ENCODE data around the gene MEP1B. TPM values are rescaled to one million over a fixed set of nuclear protein-coding genes. Genes with fewer than 3 reads are reported as not detected.

MEP1B gene
- polyA plus RNA-seq, 1 experiment: not detected

DNA sequence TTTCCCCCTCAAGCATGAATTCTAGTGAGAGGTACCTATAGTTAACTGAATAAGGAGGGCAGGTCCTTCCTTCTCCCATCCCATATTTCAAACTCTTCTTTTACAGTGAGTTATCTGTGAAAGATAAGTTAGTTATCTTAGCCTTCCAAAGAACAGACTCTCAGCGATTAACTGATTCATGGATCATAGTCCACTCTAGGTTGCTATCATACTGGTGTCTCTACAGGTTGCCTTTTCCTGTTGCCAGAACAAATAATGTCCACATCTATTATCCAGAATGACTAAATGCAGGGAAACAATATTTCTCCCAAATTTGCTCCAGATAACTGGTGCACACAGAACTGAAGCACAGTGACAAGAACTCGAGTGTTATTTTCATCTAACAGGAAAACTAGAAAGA is 68.3 kb downstream of the MEP1B start:
- H3K27me3 ChIP-seq (ENCODE audit: control insufficient read depth, insufficient read depth, low read length): no peaks in the 10 kb centered on the region
- POLR2A ChIA-PET: no interaction called here
- TF ChIP-seq, protein P1, sequence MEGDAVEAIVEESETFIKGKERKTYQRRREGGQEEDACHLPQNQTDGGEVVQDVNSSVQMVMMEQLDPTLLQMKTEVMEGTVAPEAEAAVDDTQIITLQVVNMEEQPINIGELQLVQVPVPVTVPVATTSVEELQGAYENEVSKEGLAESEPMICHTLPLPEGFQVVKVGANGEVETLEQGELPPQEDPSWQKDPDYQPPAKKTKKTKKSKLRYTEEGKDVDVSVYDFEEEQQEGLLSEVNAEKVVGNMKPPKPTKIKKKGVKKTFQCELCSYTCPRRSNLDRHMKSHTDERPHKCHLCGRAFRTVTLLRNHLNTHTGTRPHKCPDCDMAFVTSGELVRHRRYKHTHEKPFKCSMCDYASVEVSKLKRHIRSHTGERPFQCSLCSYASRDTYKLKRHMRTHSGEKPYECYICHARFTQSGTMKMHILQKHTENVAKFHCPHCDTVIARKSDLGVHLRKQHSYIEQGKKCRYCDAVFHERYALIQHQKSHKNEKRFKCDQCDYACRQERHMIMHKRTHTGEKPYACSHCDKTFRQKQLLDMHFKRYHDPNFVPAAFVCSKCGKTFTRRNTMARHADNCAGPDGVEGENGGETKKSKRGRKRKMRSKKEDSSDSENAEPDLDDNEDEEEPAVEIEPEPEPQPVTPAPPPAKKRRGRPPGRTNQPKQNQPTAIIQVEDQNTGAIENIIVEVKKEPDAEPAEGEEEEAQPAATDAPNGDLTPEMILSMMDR (IDR thresholded peaks at IDR 0.05; ENCODE audit: insufficient read depth, low read depth, low read length): no peak
- H3K36me3 ChIP-seq (ENCODE audit: control insufficient read depth, insufficient read depth, low read length): no peaks in the 10 kb centered on the region
- no peak for DNase-seq (ENCODE audit: low read depth)
- H3K4me3 ChIP-seq (ENCODE audit: low read depth, low read length): no peak overlapping the region
- CTCF ChIA-PET: no interaction called here

DNA sequence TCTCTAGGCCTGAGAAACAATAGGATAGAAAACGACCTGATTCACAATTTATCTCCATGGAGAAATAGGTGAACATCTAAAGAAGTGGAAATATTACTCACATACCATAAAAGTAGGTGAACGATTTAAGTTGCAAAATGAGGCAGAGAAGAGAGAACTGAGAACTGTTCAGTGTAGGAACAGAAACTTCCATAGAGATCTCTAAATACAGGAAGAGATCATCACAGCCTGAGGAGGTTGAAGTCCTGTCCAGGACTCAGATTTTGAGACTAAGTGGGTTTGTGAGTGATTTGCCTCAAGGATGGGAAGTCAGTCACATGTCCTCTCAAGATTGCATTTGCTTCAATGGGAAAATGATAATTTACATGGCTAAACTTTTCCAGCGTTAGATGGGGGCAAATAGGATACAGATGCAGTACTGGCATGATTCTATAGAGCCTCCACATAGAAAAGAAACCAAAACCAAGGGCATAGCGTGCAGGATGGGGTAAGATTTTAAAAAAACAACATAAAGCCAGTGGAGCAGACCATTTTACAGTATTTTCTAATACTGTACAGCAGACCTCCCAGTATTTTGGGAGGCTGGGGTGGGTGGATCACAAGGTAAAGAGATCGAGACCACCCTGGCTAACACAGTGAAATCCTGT is 68.8 kb downstream of the MEP1B start:
- no peaks in the 10 kb centered on the region for H3K27me3 ChIP-seq (ENCODE audit: control insufficient read depth, insufficient read depth, low read length)
- CTCF ChIA-PET: interaction anchor here (1.1 kb wide), 1 partner anchor 15 kb away, joined by 3 read pairs; no protein-coding TSS in a partner anchor
- TF ChIP-seq, protein P1 (IDR thresholded peaks at IDR 0.05; ENCODE audit: insufficient read depth, low read depth, low read length): no peak
- no peak overlapping the region for H3K4me3 ChIP-seq (ENCODE audit: low read depth, low read length)
- no peak for DNase-seq (ENCODE audit: low read depth)
- H3K36me3 ChIP-seq (ENCODE audit: control insufficient read depth, insufficient read depth, low read length): no peaks in the 10 kb centered on the region
- POLR2A ChIA-PET: no interaction called here

DNA sequence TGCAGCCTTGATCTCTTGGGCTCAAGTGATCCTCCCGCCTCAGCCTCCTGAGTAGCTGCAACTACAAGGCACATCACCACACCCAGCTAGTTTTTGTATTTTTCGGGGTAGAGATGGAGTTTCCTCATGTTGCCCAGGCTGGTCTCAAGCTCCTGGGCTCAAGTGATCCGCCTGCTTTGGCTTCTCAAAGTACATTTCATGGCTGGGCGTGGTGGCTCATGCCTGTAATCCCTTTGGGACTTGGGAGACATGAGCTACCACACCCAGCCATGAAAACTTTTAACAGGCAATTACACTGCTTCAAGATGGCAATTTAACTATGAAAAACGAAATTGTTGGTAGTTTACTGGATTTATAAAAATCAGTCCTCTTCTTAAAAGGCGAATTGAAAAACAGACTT is 69.7 kb downstream of the MEP1B start:
- POLR2A ChIA-PET: no interaction called here
- H3K36me3 ChIP-seq (ENCODE audit: control insufficient read depth, insufficient read depth, low read length): no peaks in the 10 kb centered on the region
- H3K4me3 ChIP-seq (ENCODE audit: low read depth, low read length): no peak overlapping the region
- CTCF ChIA-PET: interaction anchor here (1.1 kb wide), 1 partner anchor 14 kb away, joined by 3 read pairs; no protein-coding TSS in a partner anchor
- H3K27me3 ChIP-seq (ENCODE audit: control insufficient read depth, insufficient read depth, low read length): no peaks in the 10 kb centered on the region
- TF ChIP-seq, protein P1 (IDR thresholded peaks at IDR 0.05; ENCODE audit: insufficient read depth, low read depth, low read length): no peak
- no peak for DNase-seq (ENCODE audit: low read depth)

DNA sequence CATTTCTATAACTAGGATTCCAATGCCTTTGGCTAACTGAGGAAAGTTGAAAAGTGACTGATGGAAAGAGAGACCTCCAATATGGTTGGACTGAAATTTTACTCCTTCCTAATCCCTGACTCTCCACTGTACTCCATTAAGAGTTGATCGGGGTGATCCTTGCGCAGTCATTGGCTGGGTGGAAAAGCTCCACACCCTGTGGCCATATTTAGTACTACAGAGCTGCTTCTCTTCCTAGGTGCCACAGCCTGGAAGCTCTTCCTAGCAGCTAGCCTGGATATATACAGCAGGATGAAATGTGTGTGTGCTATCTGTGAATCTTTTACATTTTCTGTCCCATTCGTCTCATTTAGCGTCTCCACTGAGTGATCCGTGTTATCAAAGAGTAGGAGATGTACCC is 71.2 kb downstream of the MEP1B start:
- ChIA-PET POLR2A (no interaction called here), CTCF (interaction anchor here (1.0 kb wide), 1 partner anchor 210 kb away, joined by 4 read pairs; the partner anchor contains the start of gene GAREM1)
- no peaks in the 10 kb centered on the region for H3K27me3 ChIP-seq (ENCODE audit: control insufficient read depth, insufficient read depth, low read length)

DNA sequence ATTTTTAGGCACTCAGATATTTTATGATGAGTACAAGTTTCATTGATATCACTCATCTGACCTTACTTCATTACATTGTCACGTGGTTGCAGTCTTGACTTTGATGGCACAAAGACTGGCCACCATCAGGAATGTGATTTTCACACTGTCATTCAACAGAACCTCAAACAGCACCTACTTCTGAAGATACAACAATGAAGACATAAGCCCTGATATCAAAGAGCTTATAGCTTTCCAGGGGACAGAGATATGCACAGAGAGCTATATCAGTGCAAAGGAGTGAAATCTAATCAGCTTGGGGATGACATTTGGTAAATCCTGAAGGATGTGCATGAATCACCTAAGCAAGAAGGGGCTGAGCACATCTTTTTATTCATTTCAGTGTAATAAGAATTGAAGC is 72.3 kb downstream of the MEP1B start:
- ChIA-PET POLR2A (no interaction called here), CTCF (no interaction called here)
- DNase-seq (ENCODE audit: low read depth): no peak
- Histone ChIP-seq H3K27me3 (ENCODE audit: control insufficient read depth, insufficient read depth, low read length) (no peaks in the 10 kb centered on the region), H3K36me3 (ENCODE audit: control insufficient read depth, insufficient read depth, low read length) (no peaks in the 10 kb centered on the region), H3K4me3 (ENCODE audit: low read depth, low read length) (no peak overlapping the region)
- TF ChIP-seq, protein P1 (IDR thresholded peaks at IDR 0.05; ENCODE audit: insufficient read depth, low read depth, low read length): no peak

More for the DNA sequence above, 71.2 kb downstream of the MEP1B start:
- Histone ChIP-seq H3K36me3 (ENCODE audit: control insufficient read depth, insufficient read depth, low read length) (no peaks in the 10 kb centered on the region), H3K4me3 (ENCODE audit: low read depth, low read length) (no peak overlapping the region)
- DNase-seq (ENCODE audit: low read depth): no peak
- TF ChIP-seq, protein P1 (IDR thresholded peaks at IDR 0.05; ENCODE audit: insufficient read depth, low read depth, low read length): no peak
